K562 (cell line): ENCODE data around the gene EPHB4. TPM values are rescaled to one million over a fixed set of nuclear protein-coding genes. Genes with fewer than 3 reads are reported as not detected.
A peak's percentile ranks its signal among the peaks of the same experiment; 100 is the strongest.

ENCODE experiments used
- DLX4 ChIP-seq: fragments of 250-450 bp; sonication (Bioruptor Pico); IDR thresholded peaks from 2 replicates; pipeline ENCODE4 v1.6.1; 2021; ENCODE audit warnings: mild to moderate bottlenecking
- DNMT1 ChIP-seq: fragments of 450-650 bp; IDR thresholded peaks from 2 replicates; pipeline ENCODE4 v1.6.1; 2016; ENCODE audit warnings: antibody characterized with exemption, mild to moderate bottlenecking
- ERF ChIP-seq: fragments of 450-650 bp; formaldehyde crosslinking; IDR thresholded peaks from 2 replicates; pipeline ENCODE4 v1.4.0; 2020; ENCODE audit warnings: mild to moderate bottlenecking, mixed read lengths
- HBP1 ChIP-seq: fragments of 450-650 bp; formaldehyde crosslinking; IDR thresholded peaks from 2 replicates; pipeline ENCODE4 v1.4.0; 2022; ENCODE audit warnings: missing genetic modification characterization
- MEF2A ChIP-seq: IDR thresholded peaks from 2 replicates; pipeline ENCODE4 v1.6.1; 2011; ENCODE audit warnings: low read depth, mild to moderate bottlenecking, low read length, moderate library complexity; ENCODE audit not compliant: control insufficient read depth
- MNT ChIP-seq, 2 experiments: fragments of 450-650 bp; conservative IDR thresholded peaks; 2 replicates each; pipeline ENCODE4 v1.6.1; 2017; ENCODE audit warnings: mild to moderate bottlenecking in 2 of 2, moderate library complexity in 2 of 2
- NR2C1 ChIP-seq, 2 experiments: fragments of 450-650 bp; IDR thresholded peaks; 2 replicates each; pipeline ENCODE4 v1.6.1; 2017; ENCODE audit warnings: mild to moderate bottlenecking in 2 of 2, antibody characterized with exemption in 1 of 2, inconsistent platforms in 1 of 2, missing compliant biosample characterization in 1 of 2, missing genetic modification characterization in 1 of 2
- POLR2AphosphoS5 ChIP-seq: IDR thresholded peaks from 2 replicates; pipeline ENCODE4 v1.6.1; 2011; ENCODE audit warnings: mild to moderate bottlenecking, low read depth, low read length, moderate library complexity; ENCODE audit not compliant: control insufficient read depth, insufficient read depth
- POLR3A ChIP-seq: IDR thresholded peaks from 2 replicates; pipeline ENCODE4 v1.6.1; 2011; ENCODE audit warnings: borderline replicate concordance, mild to moderate bottlenecking, moderate library complexity; ENCODE audit not compliant: insufficient read length, insufficient read depth; ENCODE audit errors: extremely low read depth
- RFX5 ChIP-seq: IDR thresholded peaks from 2 replicates; pipeline ENCODE4 v1.6.1; 2011; ENCODE audit warnings: low read depth, mild to moderate bottlenecking, improper control_type of control experiment, low read length
- SMARCE1 ChIP-seq: fragments of 450-650 bp; IDR thresholded peaks from 2 replicates; pipeline ENCODE4 v1.7.1; 2016; ENCODE audit warnings: mild to moderate bottlenecking
- TAL1 ChIP-seq: fragments of 450-650 bp; IDR thresholded peaks from 2 replicates; pipeline ENCODE4 v1.6.1; 2016; ENCODE audit warnings: mild to moderate bottlenecking
- TGIF2 ChIP-seq: sonication (generic); formaldehyde crosslinking; IDR thresholded peaks from 2 replicates; pipeline ENCODE4 v1.8.1; 2022; ENCODE audit warnings: mild to moderate bottlenecking, missing genetic modification reagents, moderate library complexity
- ZKSCAN1 ChIP-seq: fragments of 150-350 bp; IDR thresholded peaks from 2 replicates; pipeline ENCODE4 v1.6.1; 2016; ENCODE audit warnings: low read depth, low read length
- ZNF121 ChIP-seq: sonication (generic); formaldehyde crosslinking; conservative IDR thresholded peaks from 2 replicates; pipeline ENCODE4 v1.8.0; 2022; ENCODE audit warnings: missing genetic modification reagents
- ZNF224 ChIP-seq: sonication (generic); formaldehyde crosslinking; IDR thresholded peaks from 2 replicates; pipeline ENCODE4 v1.8.0; 2022; ENCODE audit warnings: mild to moderate bottlenecking, missing genetic modification reagents
- ZNF444 ChIP-seq: fragments of 250-450 bp; sonication (Bioruptor Pico); IDR thresholded peaks from 2 replicates; pipeline ENCODE4 v1.4.0; 2020; ENCODE audit warnings: mild to moderate bottlenecking, moderate library complexity
- polyA plus RNA-seq, 8 experiments: library from polyadenylated mRNA; depleted of rRNA in 4 of 8; stranded (reverse) in 5 of 8; unstranded in 3 of 8; fragments of >200 nt; fragmentation: Nextera tagmentation in 2 of 8; fragmentation: Illumina TruSeq in 1 of 8; extraction: Ambion mirVana in 2 of 8; extraction: Trizol in 1 of 8; gene quantifications; 2 replicates each; pipeline versions ENCODE4 v1.2.1 to v1.2.3, GENCODE V29; 2011 to 2014; ENCODE audit warnings: inconsistent platforms in 1 of 8, missing spikeins in 1 of 8
- total RNA-seq, 7 experiments: library from RNA; depleted of rRNA in 6 of 7; stranded (reverse); fragments of >200 nt in 6 of 7; fragmentation: Illumina TruSeq in 2 of 7; extraction: Trizol in 2 of 7; gene quantifications; 2 replicates each; pipeline versions ENCODE4 v1.2.1 to v1.2.3, GENCODE V29; 2011 to 2021; ENCODE audit warnings: low replicate concordance in 1 of 7
- TF ChIP-seq, protein P1 (sequence below): fragments of 450-650 bp; IDR thresholded peaks from 2 replicates; pipeline ENCODE4 v1.6.1; 2017; ENCODE audit warnings: antibody characterized with exemption, mild to moderate bottlenecking
- TF ChIP-seq, protein P2 (sequence below): fragments of 250-450 bp; sonication (Bioruptor Pico); IDR thresholded peaks from 2 replicates; pipeline ENCODE4 v1.8.0; 2021; ENCODE audit warnings: moderate library complexity, mild to moderate bottlenecking, inconsistent platforms

The EPHB4 gene
- total and polyA plus RNA-seq, 9 of the 15 experiments (the other 6 are each of a cell fraction or from before 2014, with no cell fraction given): 1.2 to 82.1 (median 37.9) TPM

- TF ChIP-seq ZNF444 (CRISPR knock-in tag) (no peak), HBP1 (no peak), TAL1 (no peak), RFX5 (no peak), ZNF224 (CRISPR knock-in tag) (no peak), DLX4 (no peak), POLR2AphosphoS5 (no peak), MNT (conservative IDR thresholded peaks at IDR 0.05) (peak; percentile 65 to 84), ZKSCAN1 (no peak), NR2C1 (IDR thresholded peaks at IDR 0.05) (no peak), NR2C1 (tag; IDR thresholded peaks at IDR 0.05) (no peak), TGIF2 (CRISPR knock-in tag) (peak; percentile 95), SMARCE1 (no peak), ZNF121 (CRISPR knock-in tag) (no peak), ERF (no peak), MEF2A (no peak), DNMT1 (no peak), POLR3A (no peak)
- TF ChIP-seq, protein P1, sequence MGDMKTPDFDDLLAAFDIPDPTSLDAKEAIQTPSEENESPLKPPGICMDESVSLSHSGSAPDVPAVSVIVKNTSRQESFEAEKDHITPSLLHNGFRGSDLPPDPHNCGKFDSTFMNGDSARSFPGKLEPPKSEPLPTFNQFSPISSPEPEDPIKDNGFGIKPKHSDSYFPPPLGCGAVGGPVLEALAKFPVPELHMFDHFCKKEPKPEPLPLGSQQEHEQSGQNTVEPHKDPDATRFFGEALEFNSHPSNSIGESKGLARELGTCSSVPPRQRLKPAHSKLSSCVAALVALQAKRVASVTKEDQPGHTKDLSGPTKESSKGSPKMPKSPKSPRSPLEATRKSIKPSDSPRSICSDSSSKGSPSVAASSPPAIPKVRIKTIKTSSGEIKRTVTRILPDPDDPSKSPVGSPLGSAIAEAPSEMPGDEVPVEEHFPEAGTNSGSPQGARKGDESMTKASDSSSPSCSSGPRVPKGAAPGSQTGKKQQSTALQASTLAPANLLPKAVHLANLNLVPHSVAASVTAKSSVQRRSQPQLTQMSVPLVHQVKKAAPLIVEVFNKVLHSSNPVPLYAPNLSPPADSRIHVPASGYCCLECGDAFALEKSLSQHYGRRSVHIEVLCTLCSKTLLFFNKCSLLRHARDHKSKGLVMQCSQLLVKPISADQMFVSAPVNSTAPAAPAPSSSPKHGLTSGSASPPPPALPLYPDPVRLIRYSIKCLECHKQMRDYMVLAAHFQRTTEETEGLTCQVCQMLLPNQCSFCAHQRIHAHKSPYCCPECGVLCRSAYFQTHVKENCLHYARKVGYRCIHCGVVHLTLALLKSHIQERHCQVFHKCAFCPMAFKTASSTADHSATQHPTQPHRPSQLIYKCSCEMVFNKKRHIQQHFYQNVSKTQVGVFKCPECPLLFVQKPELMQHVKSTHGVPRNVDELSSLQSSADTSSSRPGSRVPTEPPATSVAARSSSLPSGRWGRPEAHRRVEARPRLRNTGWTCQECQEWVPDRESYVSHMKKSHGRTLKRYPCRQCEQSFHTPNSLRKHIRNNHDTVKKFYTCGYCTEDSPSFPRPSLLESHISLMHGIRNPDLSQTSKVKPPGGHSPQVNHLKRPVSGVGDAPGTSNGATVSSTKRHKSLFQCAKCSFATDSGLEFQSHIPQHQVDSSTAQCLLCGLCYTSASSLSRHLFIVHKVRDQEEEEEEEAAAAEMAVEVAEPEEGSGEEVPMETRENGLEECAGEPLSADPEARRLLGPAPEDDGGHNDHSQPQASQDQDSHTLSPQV: no peak
- TF ChIP-seq, protein P2, sequence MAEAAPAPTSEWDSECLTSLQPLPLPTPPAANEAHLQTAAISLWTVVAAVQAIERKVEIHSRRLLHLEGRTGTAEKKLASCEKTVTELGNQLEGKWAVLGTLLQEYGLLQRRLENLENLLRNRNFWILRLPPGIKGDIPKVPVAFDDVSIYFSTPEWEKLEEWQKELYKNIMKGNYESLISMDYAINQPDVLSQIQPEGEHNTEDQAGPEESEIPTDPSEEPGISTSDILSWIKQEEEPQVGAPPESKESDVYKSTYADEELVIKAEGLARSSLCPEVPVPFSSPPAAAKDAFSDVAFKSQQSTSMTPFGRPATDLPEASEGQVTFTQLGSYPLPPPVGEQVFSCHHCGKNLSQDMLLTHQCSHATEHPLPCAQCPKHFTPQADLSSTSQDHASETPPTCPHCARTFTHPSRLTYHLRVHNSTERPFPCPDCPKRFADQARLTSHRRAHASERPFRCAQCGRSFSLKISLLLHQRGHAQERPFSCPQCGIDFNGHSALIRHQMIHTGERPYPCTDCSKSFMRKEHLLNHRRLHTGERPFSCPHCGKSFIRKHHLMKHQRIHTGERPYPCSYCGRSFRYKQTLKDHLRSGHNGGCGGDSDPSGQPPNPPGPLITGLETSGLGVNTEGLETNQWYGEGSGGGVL (CRISPR knock-in tag): no peak
These were observed 2.1 kb downstream of the EPHB4 start (continued) for GRCh38 chr7:100825215-100825671.
